ENCODE data around the gene C10orf67.
"Not testable (repeated sequence)": the region's sequence is repeated elsewhere in the genome, so short reads cannot be mapped to it uniquely, and the experiment has no call there.

The C10orf67 gene

DNA sequence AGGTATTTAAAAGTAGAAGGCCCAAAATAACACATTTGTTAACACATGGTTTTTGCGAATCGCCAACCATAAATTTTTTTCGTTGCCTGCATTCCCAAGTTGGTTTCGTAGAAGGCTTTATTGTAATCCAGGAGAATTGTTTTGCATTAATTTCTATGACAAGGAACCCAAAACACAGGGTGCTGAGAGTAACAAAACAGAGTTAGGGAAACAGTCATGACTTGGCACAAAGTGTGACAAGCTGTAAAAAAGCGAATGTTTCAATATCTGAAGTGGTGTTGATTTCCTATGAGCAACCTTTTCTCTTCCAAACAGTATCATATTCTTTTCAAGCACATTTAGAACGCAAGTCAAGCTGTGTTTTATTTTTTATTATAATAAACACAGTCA, 63.6 kb downstream of the C10orf67 start:
- in situ Hi-C loops (cut with MboI; ENCODE audit: low sequenced_read_pairs, unreplicated experiment): loop anchor here (25.0 kb wide), 1 partner anchor 119 kb away; no protein-coding TSS in a partner anchor
- TF ChIP-seq, protein P1, sequence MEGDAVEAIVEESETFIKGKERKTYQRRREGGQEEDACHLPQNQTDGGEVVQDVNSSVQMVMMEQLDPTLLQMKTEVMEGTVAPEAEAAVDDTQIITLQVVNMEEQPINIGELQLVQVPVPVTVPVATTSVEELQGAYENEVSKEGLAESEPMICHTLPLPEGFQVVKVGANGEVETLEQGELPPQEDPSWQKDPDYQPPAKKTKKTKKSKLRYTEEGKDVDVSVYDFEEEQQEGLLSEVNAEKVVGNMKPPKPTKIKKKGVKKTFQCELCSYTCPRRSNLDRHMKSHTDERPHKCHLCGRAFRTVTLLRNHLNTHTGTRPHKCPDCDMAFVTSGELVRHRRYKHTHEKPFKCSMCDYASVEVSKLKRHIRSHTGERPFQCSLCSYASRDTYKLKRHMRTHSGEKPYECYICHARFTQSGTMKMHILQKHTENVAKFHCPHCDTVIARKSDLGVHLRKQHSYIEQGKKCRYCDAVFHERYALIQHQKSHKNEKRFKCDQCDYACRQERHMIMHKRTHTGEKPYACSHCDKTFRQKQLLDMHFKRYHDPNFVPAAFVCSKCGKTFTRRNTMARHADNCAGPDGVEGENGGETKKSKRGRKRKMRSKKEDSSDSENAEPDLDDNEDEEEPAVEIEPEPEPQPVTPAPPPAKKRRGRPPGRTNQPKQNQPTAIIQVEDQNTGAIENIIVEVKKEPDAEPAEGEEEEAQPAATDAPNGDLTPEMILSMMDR (IDR thresholded peaks at IDR 0.05; ENCODE audit: borderline replicate concordance, control extremely low read depth, extremely low read depth, insufficient read depth, missing control alignments): no peak
- no peak for DNase-seq (ENCODE audit: low spot score)

DNA sequence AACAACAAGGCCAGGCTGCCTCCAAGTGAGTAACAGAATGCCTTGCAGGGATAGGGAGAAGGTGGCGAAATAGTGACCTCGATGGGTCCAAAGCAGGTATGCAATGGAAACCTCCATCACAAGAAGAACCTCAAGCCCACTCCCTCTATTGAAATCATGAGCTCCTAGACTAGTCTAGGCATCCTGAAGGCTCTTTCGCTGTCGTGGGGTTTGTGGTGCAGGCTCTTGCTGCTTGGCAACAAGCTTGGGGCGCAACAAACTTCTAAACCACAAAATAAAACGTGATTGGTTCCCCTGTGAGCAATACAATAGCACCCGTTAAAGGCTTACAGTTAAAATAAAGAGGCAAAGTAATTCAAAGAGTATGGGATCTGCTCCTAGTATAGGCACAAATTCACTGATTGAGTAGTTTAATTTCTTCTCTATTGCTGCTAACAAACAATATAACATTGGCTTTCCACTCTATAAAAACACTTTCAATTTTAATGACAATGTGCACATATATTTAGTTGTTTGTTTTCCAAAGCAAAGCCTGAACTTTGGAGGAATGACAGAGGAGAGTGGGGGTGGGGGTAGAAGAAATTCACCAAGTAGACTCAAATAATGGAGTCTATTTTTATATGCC, 64.1 kb downstream of the C10orf67 start:
- in situ Hi-C loops (cut with MboI; ENCODE audit: low sequenced_read_pairs, unreplicated experiment): loop anchor here (25.0 kb wide), 1 partner anchor 118 kb away; no protein-coding TSS in a partner anchor

DNA sequence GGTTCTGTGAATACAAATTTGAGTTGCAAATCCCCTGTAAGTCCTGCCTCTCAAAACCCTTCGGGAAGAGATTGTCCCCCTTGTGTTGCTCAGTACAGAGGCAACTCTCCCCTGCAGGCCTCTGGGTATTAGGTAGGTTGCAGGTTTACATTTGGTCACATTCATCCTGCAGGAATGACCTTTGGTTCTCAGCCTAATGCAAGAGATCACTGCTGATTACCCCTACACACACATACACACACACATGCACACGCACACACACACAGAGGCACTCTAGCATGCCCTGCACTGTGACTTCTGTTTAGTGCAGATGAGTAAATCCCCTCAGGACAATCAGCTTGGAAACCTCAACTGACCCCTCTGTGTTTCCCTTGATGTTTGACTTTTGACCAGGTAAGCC, 69.2 kb downstream of the C10orf67 start:
- no peak for DNase-seq (ENCODE audit: low spot score)
- in situ Hi-C loops (cut with MboI; ENCODE audit: low sequenced_read_pairs, unreplicated experiment): loop anchor here (25.0 kb wide), 1 partner anchor 113 kb away; no protein-coding TSS in a partner anchor
- TF ChIP-seq, protein P1 (IDR thresholded peaks at IDR 0.05; ENCODE audit: borderline replicate concordance, control extremely low read depth, extremely low read depth, insufficient read depth, missing control alignments): no peak

More for the DNA sequence above, 64.1 kb downstream of the C10orf67 start:
- no peak for DNase-seq (ENCODE audit: low spot score)
- TF ChIP-seq, protein P1 (IDR thresholded peaks at IDR 0.05; ENCODE audit: borderline replicate concordance, control extremely low read depth, extremely low read depth, insufficient read depth, missing control alignments): no peak

DNA sequence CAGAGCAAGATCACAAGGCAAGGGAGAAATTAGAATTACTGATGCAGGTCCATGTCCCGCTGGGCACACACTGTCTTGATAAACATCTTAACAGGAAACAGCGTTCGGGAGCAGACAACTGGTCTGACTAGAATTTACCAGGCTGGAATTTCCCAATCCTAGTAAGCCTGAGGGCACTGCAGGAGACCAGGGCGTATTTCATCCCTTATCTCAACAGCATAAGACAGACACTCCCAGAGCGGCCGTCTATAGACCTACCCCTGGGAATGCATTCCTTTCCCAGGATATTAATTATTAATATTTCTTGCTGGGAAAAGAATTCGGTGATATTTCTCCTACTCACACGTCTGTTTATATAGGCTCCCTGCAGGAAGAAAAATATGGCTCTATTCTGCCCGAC, 70.4 kb downstream of the C10orf67 start:
- DNase-seq (ENCODE audit: low spot score); in situ Hi-C loops (cut with MboI; ENCODE audit: low sequenced_read_pairs, unreplicated experiment): not testable (repeated sequence)

DNA sequence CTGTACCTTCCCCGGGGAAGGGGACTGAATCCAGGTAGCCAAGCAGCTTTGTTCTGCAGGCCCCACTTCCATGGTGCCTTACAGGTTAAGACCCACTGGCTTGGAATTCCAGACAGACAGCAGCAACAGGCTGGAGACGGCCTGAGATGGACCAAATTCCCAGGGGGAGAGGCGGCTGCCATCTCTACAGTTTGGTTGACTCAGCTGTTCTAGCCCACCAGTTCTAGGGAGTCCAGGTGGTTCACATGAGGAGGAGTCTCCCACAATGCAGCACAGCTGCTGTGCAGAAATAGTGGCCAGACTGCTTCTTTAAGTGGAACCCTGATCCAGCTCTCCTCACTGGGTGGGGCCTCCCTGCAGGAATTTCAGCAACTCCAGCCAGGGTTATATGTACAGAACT, 74.1 kb downstream of the C10orf67 start:
- TF ChIP-seq, protein P1 (IDR thresholded peaks at IDR 0.05; ENCODE audit: borderline replicate concordance, control extremely low read depth, extremely low read depth, insufficient read depth, missing control alignments): no peak
- no peak for DNase-seq (ENCODE audit: low spot score)
- in situ Hi-C loops (cut with MboI; ENCODE audit: low sequenced_read_pairs, unreplicated experiment): no loop called here

DNA sequence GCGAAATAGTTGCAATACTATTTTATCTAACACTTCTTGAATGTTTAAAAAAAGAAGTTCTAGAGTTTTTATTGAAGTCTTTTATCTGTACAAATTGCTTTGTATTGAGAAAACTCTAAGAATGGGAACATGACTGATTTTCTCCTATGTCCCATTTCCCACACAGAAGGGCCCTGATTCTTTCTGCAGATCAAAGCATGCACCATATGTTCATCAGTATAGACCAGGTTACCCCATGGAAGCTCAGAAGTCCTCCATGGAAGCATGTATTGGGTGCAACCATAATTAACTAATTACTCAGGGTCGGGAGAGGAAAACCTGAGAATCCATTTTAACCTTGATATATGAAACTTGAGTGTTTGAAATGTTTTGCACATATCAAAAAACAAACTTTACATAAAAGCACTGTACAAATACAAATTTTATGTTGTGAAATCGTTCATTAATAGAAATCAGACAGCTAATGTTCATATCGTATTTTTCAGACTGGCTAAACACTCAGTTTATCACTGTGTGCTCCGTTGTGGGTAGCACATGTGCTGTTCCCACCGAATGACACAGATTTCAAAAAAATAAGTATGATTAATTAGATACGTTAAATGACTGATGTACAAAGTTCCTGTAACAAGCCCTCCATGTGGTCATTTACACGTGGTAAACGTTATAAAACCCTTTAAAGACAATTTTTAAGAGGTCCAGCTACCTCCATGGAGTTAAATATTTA, 81.0 kb downstream of the C10orf67 start:
- TF ChIP-seq, protein P1 (IDR thresholded peaks at IDR 0.05; ENCODE audit: borderline replicate concordance, control extremely low read depth, extremely low read depth, insufficient read depth, missing control alignments): no peak
- DNase-seq (ENCODE audit: low spot score): no peak
- in situ Hi-C loops (cut with MboI; ENCODE audit: low sequenced_read_pairs, unreplicated experiment): no loop called here

DNA sequence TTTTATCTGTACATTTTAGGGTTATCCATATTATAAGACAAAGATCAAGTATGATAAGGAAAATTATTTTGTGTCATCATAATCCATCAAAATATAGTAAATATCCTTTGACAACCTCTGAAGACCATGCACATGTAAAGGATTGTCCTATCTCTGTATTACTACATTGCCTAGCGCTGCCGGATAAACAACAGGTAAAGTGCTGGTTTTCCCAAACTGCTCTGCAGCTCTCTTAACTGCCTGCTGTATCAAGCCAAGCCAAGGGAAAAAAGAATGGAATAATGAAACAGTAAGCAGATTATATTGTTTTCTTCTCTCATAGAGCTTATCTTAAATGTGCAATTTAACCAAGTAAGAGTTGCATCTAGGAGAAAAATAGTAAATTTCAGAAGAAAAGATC, 81.7 kb downstream of the C10orf67 start:
- TF ChIP-seq, protein P1 (IDR thresholded peaks at IDR 0.05; ENCODE audit: borderline replicate concordance, control extremely low read depth, extremely low read depth, insufficient read depth, missing control alignments): no peak
- no peak for DNase-seq (ENCODE audit: low spot score)
- in situ Hi-C loops (cut with MboI; ENCODE audit: low sequenced_read_pairs, unreplicated experiment): no loop called here
